GM23248 (cell line): ENCODE data around the gene PROCR. TPM values are rescaled to one million over a fixed set of nuclear protein-coding genes. Genes with fewer than 3 reads are reported as not detected.
"Not testable (repeated sequence)": the region's sequence is repeated elsewhere in the genome, so short reads cannot be mapped to it uniquely, and the experiment has no call there.

Source experiments
- DNase-seq: peaks from one replicate; pipeline ENCODE4 v3.0.0-alpha.2; 2015
- H2AFZ ChIP-seq: fragments of 200-600 bp; sonication (generic); 2 replicates; pipeline ENCODE4 v1.6.1; 2016; ENCODE audit warnings: antibody characterized with exemption
- H3F3A ChIP-seq: fragments of 200-600 bp; sonication (generic); 2 replicates; pipeline ENCODE4 v1.6.1; 2016; ENCODE audit warnings: mild to moderate bottlenecking, antibody characterized with exemption, mixed run types; ENCODE audit not compliant: insufficient read depth
- H3K27ac ChIP-seq: fragments of 200-600 bp; sonication (generic); 2 replicates; pipeline ENCODE4 v1.5.1; 2016; ENCODE audit warnings: mild to moderate bottlenecking
- H3K27me3 ChIP-seq: fragments of 200-600 bp; sonication (generic); replicated peaks from 2 replicates; pipeline ENCODE4 v1.6.1; 2016; ENCODE audit warnings: mild to moderate bottlenecking; ENCODE audit not compliant: insufficient read depth
- H3K36me3 ChIP-seq: fragments of 200-600 bp; sonication (generic); 2 replicates; pipeline ENCODE4 v1.6.1; 2016; ENCODE audit warnings: low read depth, mild to moderate bottlenecking
- H3K4me1 ChIP-seq: fragments of 200-600 bp; sonication (generic); 2 replicates; pipeline ENCODE4 v1.6.1; 2016; ENCODE audit warnings: mild to moderate bottlenecking; ENCODE audit not compliant: insufficient read depth
- H3K4me2 ChIP-seq: fragments of 200-600 bp; sonication (generic); one replicate; pipeline ENCODE4 v1.6.1; 2016; ENCODE audit warnings: mild to moderate bottlenecking; ENCODE audit not compliant: unreplicated experiment
- H3K4me3 ChIP-seq: fragments of 200-600 bp; sonication (generic); 2 replicates; pipeline ENCODE4 v1.5.1; 2016; ENCODE audit warnings: mild to moderate bottlenecking
- H3K79me2 ChIP-seq: fragments of 200-600 bp; sonication (generic); 2 replicates; pipeline ENCODE4 v1.6.1; 2016; ENCODE audit warnings: mild to moderate bottlenecking; ENCODE audit not compliant: insufficient read depth
- H3K9ac ChIP-seq: fragments of 200-600 bp; sonication (generic); 2 replicates; pipeline ENCODE4 v1.6.1; 2016; ENCODE audit warnings: mild to moderate bottlenecking
- H3K9me2 ChIP-seq: fragments of 200-600 bp; sonication (generic); 2 replicates; pipeline ENCODE4 v1.6.1; 2016; ENCODE audit warnings: mixed run types, mild to moderate bottlenecking, moderate library complexity; ENCODE audit not compliant: insufficient read depth
- H3K9me3 ChIP-seq: fragments of 200-600 bp; sonication (generic); one replicate; pipeline ENCODE4 v1.6.1; 2017; ENCODE audit warnings: low read depth
- H4K20me1 ChIP-seq: fragments of 200-600 bp; sonication (generic); 2 replicates; pipeline ENCODE4 v1.6.0; 2016; ENCODE audit not compliant: insufficient read depth
- EZH2 ChIP-seq: fragments of 200-600 bp; sonication (generic); IDR thresholded peaks from 2 replicates; pipeline ENCODE4 v1.6.1; 2018; ENCODE audit warnings: antibody characterized with exemption, mild to moderate bottlenecking; ENCODE audit not compliant: insufficient read depth, poor library complexity, severe bottlenecking
- EZH2phosphoT487 ChIP-seq: fragments of 200-600 bp; sonication (generic); IDR thresholded peaks from 2 replicates; pipeline ENCODE4 v1.6.1; 2018; ENCODE audit warnings: antibody characterized with exemption, moderate library complexity, mild to moderate bottlenecking, low read depth; ENCODE audit not compliant: insufficient read depth
- WGBS, 2 experiments: methylation state at CpG; one replicate each; pipeline ENCODE4 v1.1.6; 2015 to 2017; ENCODE audit warnings: low lambda C conversion rate in 2 of 2, low coverage in 1 of 2; ENCODE audit errors: missing lambda C conversion rate in 2 of 2; 5-methylcytosine and 5-hydroxymethylcytosine counted together
- in situ Hi-C: fragments of 300-500 bp; cut with MboI; formaldehyde crosslinking; loops from 2 replicates; pipeline ENCODE4 v1.15.0; 2020
- polyA plus RNA-seq: library from polyadenylated mRNA; unstranded; fragments of >200 nt; fragmentation: Nextera tagmentation; extraction: Ambion mirVana; gene quantifications from 2 replicates; pipeline ENCODE4 v1.2.1, GENCODE V29; 2016
- total RNA-seq: library from RNA; depleted of rRNA; stranded (reverse); fragments of >200 nt; shearing (Covaris generic); gene quantifications from 2 replicates; pipeline ENCODE4 v1.2.3, GENCODE V29; 2014

Gene PROCR
- total and polyA plus RNA-seq, 2 experiments from 2014 or later, result 34.4 to 38.7 TPM

DNA sequence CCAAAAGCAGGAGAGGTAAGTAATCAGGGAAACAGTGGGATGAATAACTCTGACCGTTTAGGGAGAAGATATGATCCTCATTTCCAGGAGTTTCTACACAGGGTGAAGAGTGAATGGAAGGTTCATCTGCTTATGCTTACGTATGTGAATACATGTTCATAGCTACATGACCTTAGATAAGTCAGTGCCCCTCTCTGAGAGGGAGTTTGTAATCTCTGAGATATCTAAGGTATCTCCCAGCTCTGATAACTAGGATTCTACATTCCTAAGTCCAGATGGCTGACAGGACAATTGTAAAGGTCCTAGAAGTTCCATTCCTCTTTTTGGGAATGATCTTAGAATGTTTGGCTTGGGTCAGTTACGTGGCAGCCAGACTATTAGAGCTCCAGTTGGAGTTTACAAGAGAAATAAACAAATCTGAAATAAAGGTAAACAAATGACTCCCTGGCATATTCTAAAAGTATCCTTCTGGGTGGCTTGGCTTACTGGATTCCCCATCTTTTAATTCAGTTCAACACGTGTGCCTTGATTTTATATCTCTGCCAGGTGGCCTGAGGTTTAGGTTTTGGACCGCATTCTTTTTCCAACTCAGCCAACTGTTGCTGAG is 15.8 kb downstream of the PROCR start:
- no peak for DNase-seq
- 57 to 65% methylated on average over 5 of the region's 5 CpGs for WGBS, 2 experiments
- H3K4me2 ChIP-seq, result no peak overlapping the region

DNA sequence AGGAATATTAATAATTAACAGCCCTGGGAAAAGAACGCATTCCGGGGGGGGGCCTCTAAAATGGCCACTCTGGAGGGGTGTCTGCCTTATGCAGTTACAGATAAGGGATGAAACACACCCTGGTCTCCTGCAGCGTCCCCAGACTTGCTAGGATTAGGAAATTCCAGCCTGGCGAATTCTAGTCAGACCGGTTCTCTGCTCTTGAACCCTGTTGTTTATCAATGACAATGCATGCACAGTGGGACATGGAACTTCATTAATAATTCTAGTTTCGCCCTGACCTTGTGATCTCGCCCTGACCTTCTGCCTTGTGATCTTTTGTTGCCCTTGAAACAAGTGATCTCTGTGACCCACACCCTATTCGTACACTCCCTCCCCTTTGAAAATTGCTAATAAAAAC is 17.4 kb downstream of the PROCR start:
- H4K20me1 ChIP-seq, H3K36me3 ChIP-seq, DNase-seq, H3K27ac ChIP-seq, H3K9me2 ChIP-seq, H3K9me3 ChIP-seq, H3F3A ChIP-seq, H3K9ac ChIP-seq, H3K27me3 ChIP-seq, H3K4me2 ChIP-seq, H2AFZ ChIP-seq, H3K79me2 ChIP-seq, in situ Hi-C loops, H3K4me1 ChIP-seq, H3K4me3 ChIP-seq: not testable (repeated sequence)
- WGBS, 2 experiments, result 78 to 87% methylated on average over 8 of the region's 8 CpGs

More for the DNA sequence above, 15.8 kb downstream of the PROCR start:
- Histone ChIP-seq H3F3A (no peaks in the 10 kb centered on the region), H2AFZ (no peak overlapping the region), H4K20me1 (no peaks in the 10 kb centered on the region), H3K36me3 (no peaks in the 10 kb centered on the region), H3K27ac (no peak overlapping the region), H3K9me2 (no peaks in the 10 kb centered on the region), H3K27me3 (no peaks in the 10 kb centered on the region), H3K4me3 (no peak overlapping the region), H3K79me2 (no peaks in the 10 kb centered on the region), H3K4me1 (no peaks in the 10 kb centered on the region), H3K9me3 (no peaks in the 10 kb centered on the region), H3K9ac (no peak overlapping the region)
- in situ Hi-C loops, result no loop called here
- TF ChIP-seq EZH2, result no peak
- no peak for TF ChIP-seq EZH2phosphoT487

DNA sequence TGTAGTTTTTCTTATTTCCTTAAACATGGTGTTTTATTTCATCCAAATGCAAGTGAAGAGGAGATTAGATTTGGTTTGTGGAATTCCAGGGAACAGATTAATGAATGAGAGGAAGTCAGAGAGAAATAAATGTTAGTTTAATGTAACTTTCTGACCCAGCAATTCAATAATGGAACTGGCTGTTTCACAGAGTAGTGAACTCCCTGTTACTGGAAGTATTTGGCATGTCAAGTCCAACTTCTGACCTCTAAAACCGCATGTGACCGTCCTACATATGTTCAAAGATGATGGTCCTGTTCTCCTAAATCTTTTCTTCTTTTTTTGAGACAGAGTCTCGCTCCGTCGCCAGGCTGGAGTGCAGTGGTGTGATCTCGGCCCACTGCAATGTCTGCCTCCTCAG is 18.7 kb downstream of the PROCR start:
- no peaks in the 10 kb centered on the region for H3K4me1 ChIP-seq
- no peaks in the 10 kb centered on the region for H3K9me3 ChIP-seq

DNA sequence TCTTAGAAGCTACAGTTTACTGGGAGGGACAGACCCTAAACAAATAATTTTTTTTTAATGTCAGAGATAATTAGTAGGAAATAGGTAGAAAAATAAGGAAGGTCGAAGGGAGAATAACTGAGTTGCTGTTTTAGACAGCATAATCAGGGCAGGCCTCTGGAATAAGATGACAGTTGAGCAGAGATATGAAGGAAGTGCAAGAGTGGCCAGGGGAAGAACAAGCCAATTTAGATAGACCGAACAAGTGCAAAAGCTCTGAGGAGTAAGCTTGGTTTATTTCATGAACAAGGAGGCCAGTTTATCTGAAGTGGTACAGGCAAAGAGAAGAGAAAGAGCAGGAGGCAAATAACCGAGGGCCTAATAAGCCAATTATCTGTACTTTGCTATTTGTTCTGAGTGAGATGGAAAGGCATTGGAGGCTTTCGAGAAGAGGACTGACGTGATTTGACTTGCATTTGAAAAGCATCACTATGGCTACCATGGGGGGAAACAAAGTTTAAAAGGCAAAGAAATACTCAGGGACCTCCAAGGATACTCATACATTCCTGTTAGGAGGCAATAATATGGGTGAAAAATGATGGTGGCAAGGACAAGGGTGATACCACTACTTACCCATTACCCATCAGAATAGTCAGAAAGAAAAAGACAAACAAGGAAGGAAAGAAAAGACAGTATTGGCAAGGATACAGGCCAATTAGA is 19.7 kb downstream of the PROCR start:
- Histone ChIP-seq H3K27ac (no peak overlapping the region), H3K4me2 (no peak overlapping the region), H4K20me1 (no peaks in the 10 kb centered on the region), H3K36me3 (no peaks in the 10 kb centered on the region), H3K4me1 (no peaks in the 10 kb centered on the region), H3K9me2 (no peaks in the 10 kb centered on the region), H3K79me2 (no peaks in the 10 kb centered on the region), H2AFZ (no peak overlapping the region), H3K9ac (no peak overlapping the region), H3K4me3 (no peak overlapping the region), H3K27me3 (no peaks in the 10 kb centered on the region), H3K9me3 (no peaks in the 10 kb centered on the region), H3F3A (no peaks in the 10 kb centered on the region)
- TF ChIP-seq EZH2phosphoT487, result no peak
- no peak for TF ChIP-seq EZH2
- no peak for DNase-seq
- WGBS, 2 experiments, result 78 to 82% methylated on average over 5 of the region's 5 CpGs
- in situ Hi-C loops, result no loop called here

More for the DNA sequence above, 18.7 kb downstream of the PROCR start:
- in situ Hi-C loops, result no loop called here
- H4K20me1 ChIP-seq, result no peaks in the 10 kb centered on the region
- no peak overlapping the region for H3K27ac ChIP-seq
- no peak for TF ChIP-seq EZH2phosphoT487
- TF ChIP-seq EZH2, result no peak
- no peak overlapping the region for H3K4me2 ChIP-seq
- no peaks in the 10 kb centered on the region for H3K27me3 ChIP-seq
- WGBS, 2 experiments, result 90 to 91% methylated on average over 6 of the region's 6 CpGs
- DNase-seq, result no peak
- no peaks in the 10 kb centered on the region for H3K9me2 ChIP-seq
- H2AFZ ChIP-seq, result no peak overlapping the region
- no peaks in the 10 kb centered on the region for H3K79me2 ChIP-seq
- H3F3A ChIP-seq, result no peaks in the 10 kb centered on the region
- H3K4me3 ChIP-seq, result no peak overlapping the region
- no peak overlapping the region for H3K9ac ChIP-seq
- no peaks in the 10 kb centered on the region for H3K36me3 ChIP-seq
